ENCODE measurements around the gene BRK1.

BRK1 gene

GRCh38 chr3:10154335-10155122 lies 39.1 kb downstream of the BRK1 start:
- TF ChIP-seq CTCF (IDR thresholded peaks at IDR 0.05), result no peak

- no peak for TF ChIP-seq CTCF (IDR thresholded peaks at IDR 0.05)
Observed at GRCh38 chr3:10155123-10155472, 39.6 kb downstream of the BRK1 start.

- TF ChIP-seq CTCF (IDR thresholded peaks at IDR 0.05), result no peak
Observed at GRCh38 chr3:10155658-10156057, 40.2 kb downstream of the BRK1 start.

- TF ChIP-seq CTCF (IDR thresholded peaks at IDR 0.05), result no peak
Observed at GRCh38 chr3:10157031-10157430, 41.6 kb downstream of the BRK1 start.

- TF ChIP-seq CTCF (IDR thresholded peaks at IDR 0.05), result no peak
Observed at GRCh38 chr3:10160346-10160745, 44.9 kb downstream of the BRK1 start.

- no peak for TF ChIP-seq CTCF (IDR thresholded peaks at IDR 0.05)
Observed at GRCh38 chr3:10160925-10161324, 45.5 kb downstream of the BRK1 start.

GRCh38 chr3:10162185-10162584 lies 46.7 kb downstream of the BRK1 start:
- no peak for TF ChIP-seq CTCF (IDR thresholded peaks at IDR 0.05)
